Right atrium auricular region (tissue), 2 donors: ENCODE results near the gene DNASE1L1. TPM values are rescaled to one million over a fixed set of nuclear protein-coding genes. Genes with fewer than 3 reads are reported as not detected.
A peak's percentile ranks its signal among the peaks of the same experiment; 100 is the strongest.

Source experiments
- DNase-seq: peaks from one replicate; pipeline ENCODE4 v3.0.0-alpha.2; 2019; ENCODE audit warnings: low spot score
- H3K27ac ChIP-seq, 2 donors: fragments of 200-600 bp; sonication (generic); 1 replicate in 1 of 2; 2 replicates in 1 of 2; pipeline ENCODE4 v1.5.1; 2016 to 2019
- H3K27me3 ChIP-seq, 2 donors: fragments of 200-600 bp; sonication (generic); one replicate each; pipeline versions ENCODE4 v1.5.1 to v1.6.0; 2017 to 2019
- H3K36me3 ChIP-seq: fragments of 200-600 bp; sonication (generic); one replicate; pipeline ENCODE4 v1.5.1; 2016
- H3K4me1 ChIP-seq, 2 donors: fragments of 200-600 bp; sonication (generic); one replicate each; pipeline versions ENCODE4 v1.5.1 to v1.6.0; 2017 to 2019
- H3K4me3 ChIP-seq, 2 donors: fragments of 200-600 bp; sonication (generic); 1 replicate in 1 of 2; 2 replicates in 1 of 2; pipeline ENCODE4 v1.5.1; 2017 to 2019; ENCODE audit warnings: mild to moderate bottlenecking in 1 of 2, moderate library complexity in 1 of 2
- H3K9me3 ChIP-seq, 2 donors: fragments of 200-600 bp; sonication (generic); one replicate each; pipeline ENCODE4 v1.5.1; 2019
- total RNA-seq, 2 donors: library from RNA; depleted of rRNA; stranded (reverse); fragments of >200 nt; gene quantifications; one replicate each; pipeline ENCODE4 v1.1.0, GENCODE V29; 2016
- TF ChIP-seq, protein P1 (sequence below), 2 donors: fragments of 200-600 bp; sonication (generic); IDR thresholded peaks; one replicate each; pipeline ENCODE4 v1.5.1; 2019; ENCODE audit warnings: antibody characterized with exemption in 2 of 2

DNASE1L1 gene
- total RNA-seq, 2 donors from 2014 or later: 74.4 to 84.0 TPM

DNA sequence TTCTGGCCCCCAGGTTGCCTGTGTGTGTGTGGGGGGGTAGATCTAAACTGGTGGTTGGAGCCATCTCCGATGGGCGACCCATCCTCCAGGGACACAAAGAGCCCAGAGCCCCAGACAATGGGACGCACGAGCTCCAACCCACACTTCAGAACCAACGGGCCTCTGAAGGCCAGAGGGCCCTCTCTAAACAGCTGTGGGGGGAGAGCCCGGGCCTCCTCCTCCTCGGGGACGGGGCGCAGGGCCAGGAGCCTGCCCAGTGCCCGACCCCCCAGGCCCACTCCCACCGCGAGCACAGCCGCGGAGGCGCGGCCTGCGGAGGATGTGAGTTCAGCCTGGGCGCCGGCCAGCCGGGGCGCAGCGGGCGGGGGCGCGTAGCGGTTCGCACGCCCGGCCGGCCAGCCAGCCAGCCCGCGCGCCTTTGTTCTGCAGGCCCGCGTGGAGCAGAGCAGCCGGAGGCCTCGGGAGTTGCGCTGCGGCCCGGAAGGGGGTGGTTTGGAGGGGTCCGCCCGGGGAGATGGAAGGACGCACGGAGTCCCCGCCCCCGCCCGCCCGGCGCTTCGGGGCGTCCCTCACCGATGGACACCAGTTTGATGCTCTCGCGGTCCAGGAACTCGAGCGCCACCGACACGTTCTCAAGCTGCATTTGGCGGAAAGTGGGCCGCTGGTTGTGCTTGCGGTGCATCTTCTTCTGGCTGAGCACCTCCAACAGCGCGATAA lies 38.6 kb downstream of the DNASE1L1 start:
- Histone ChIP-seq H3K27me3 (no peaks in the 10 kb centered on the region), H3K36me3 (peaks cover 47% of the 10 kb centered on the region), H3K4me1 (peaks cover 0 to 52% of the 10 kb centered on the region in 2 donors), H3K4me3 (peak overlapping the region; percentile 74 to 78), H3K9me3 (no peaks in the 10 kb centered on the region), H3K27ac (peak overlapping the region; percentile 84 to 96)
- DNase-seq: no peak
- TF ChIP-seq, protein P1, sequence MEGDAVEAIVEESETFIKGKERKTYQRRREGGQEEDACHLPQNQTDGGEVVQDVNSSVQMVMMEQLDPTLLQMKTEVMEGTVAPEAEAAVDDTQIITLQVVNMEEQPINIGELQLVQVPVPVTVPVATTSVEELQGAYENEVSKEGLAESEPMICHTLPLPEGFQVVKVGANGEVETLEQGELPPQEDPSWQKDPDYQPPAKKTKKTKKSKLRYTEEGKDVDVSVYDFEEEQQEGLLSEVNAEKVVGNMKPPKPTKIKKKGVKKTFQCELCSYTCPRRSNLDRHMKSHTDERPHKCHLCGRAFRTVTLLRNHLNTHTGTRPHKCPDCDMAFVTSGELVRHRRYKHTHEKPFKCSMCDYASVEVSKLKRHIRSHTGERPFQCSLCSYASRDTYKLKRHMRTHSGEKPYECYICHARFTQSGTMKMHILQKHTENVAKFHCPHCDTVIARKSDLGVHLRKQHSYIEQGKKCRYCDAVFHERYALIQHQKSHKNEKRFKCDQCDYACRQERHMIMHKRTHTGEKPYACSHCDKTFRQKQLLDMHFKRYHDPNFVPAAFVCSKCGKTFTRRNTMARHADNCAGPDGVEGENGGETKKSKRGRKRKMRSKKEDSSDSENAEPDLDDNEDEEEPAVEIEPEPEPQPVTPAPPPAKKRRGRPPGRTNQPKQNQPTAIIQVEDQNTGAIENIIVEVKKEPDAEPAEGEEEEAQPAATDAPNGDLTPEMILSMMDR (IDR thresholded peaks at IDR 0.05): no peak

DNA sequence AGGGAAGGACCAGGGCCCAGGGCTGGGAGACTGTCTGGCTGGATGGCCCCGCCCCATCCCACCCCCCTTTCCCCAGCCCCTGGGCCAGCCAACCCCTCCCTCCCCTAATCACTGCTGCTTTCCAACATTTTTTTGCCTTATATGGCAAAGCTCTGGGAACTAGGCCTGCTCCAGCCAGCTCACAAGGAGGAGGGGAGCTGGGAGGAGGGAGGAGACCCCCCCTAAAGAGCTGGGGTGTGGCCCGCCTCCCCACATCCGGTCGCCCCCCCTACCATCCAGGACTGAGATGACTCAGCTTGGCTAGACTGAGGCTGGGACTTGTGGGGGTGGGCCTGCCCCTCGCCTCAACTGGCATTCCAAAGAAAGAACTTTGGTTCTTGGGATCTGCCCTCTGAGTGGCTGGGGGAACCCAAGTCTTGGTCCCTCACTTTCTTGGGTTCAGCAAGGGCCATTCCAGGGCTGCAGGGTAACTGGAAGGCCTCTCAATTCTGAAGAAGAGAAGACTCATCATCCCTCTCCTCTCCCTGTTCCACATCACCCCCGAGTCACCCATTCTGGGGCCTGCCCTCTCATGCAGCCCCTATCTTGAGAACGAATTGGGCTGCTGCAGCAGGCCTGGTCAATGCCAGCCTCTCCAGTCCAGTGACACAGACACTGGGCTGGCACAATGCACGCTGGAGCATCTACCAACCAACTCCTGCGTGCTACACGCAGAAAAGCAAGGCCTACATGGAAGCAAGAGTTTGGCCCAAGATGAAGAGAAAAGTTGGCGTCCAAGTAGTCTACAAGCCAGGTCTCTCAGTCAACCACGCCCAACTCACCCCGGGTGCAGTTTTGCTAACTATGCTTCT lies 39.4 kb downstream of the DNASE1L1 start:
- peaks cover 55% of the 10 kb centered on the region for H3K36me3 ChIP-seq
- no peaks in the 10 kb centered on the region for H3K27me3 ChIP-seq
- peak overlapping the region; percentile 84 to 96 for H3K27ac ChIP-seq
- TF ChIP-seq, protein P1 (IDR thresholded peaks at IDR 0.05): no peak
- peaks cover 0 to 52% of the 10 kb centered on the region in 2 donors for H3K4me1 ChIP-seq
- peak; percentile 87 for DNase-seq
- peak overlapping the region; percentile 74 to 78 for H3K4me3 ChIP-seq
- H3K9me3 ChIP-seq: no peaks in the 10 kb centered on the region

DNA sequence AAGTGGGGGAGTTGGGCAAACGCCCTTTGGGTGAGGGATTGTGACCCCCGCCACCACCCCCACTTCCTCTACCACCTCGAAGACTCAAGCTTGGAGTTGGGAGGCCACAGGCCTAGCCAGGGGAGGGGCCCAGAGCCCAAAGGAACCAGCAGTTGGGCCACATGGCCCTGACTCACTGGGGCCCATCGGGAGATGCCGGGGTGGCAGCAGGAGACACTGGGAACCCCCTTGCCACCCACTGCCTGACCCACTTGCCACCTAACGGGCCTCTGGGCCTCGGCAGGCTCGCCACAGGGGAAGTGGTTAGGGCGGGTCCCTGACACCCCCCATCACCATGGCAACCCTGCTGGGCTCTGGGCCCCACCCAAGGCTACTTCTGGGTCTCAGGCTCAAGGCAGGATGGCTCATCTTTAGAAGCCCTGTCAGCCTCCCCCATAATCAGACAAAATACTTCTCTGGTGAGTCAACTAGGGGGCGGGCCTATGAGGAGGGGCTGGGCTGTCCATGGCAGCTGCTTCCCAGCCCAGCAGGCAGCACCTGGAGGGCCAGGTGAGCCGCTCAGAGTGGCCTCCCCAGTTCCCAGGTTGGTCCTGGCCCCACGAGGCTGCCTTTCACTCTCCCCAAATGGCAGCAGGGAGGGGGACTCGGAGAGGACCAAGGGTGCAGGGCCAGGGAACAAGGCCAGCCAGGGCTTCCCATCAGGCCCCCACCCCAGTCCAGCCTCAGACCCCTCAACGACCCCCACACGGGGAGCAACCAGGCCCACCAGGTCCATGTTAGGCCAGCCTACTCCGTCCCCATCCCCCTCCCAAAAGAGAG lies 40.2 kb downstream of the DNASE1L1 start:
- H3K4me1 ChIP-seq: peaks cover 0 to 48% of the 10 kb centered on the region in 2 donors

DNA sequence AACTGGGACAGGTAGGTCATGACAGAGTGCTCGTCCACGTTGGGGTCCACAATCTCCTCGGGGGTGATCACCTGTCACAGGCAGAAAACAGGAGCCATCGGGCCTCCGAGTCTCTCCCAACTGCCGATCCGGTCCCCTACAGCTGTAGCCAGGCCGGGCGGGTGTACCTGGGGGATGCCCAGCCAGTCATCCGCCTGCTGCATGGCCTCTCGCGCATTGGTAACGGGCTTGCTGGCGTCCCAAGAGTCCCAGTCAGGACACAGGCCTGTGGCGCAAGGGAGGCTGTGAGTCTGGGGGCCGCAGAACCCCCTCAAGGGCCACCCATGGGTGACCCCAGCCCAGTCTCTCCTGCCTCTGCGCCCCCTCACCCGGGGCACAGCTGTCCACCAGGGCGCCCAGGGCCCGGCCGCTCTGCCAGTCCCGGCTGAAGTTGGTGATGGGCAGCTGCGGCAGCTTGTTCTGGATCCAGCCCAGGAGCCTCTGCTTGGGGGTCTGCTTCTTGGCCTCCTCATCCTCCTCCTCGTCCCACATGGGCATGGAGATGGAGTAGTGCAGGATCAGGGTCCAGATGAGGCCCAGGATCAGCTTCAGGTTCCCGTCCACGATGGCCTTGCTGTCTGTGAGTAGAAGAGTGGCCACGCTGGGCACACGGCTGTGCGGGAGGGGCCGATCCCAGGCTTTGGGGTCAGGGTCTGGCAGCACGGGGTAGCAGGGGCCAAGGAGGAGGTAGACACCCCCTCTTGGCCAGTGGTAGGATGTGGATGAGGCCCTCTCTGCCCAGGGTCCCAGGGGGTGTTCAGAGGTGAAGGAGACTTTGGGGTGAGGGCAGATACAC lies 41.4 kb downstream of the DNASE1L1 start:
- Histone ChIP-seq H3K36me3 (peaks cover 73% of the 10 kb centered on the region), H3K27me3 (no peaks in the 10 kb centered on the region), H3K9me3 (no peaks in the 10 kb centered on the region), H3K4me1 (peaks cover 0 to 36% of the 10 kb centered on the region in 2 donors), H3K4me3 (peak overlapping the region; percentile 50 to 74), H3K27ac (peak overlapping the region; percentile 84 to 96)
- no peak for DNase-seq
- TF ChIP-seq, protein P1 (IDR thresholded peaks at IDR 0.05): no peak

More for the DNA sequence above, 40.2 kb downstream of the DNASE1L1 start:
- TF ChIP-seq, protein P1 (IDR thresholded peaks at IDR 0.05): no peak
- peak overlapping the region; percentile 50 to 74 for H3K4me3 ChIP-seq
- no peaks in the 10 kb centered on the region for H3K27me3 ChIP-seq
- H3K36me3 ChIP-seq: peaks cover 63% of the 10 kb centered on the region
- peak overlapping the region; percentile 84 to 96 for H3K27ac ChIP-seq
- DNase-seq: peak; percentile 93
- H3K9me3 ChIP-seq: no peaks in the 10 kb centered on the region

DNA sequence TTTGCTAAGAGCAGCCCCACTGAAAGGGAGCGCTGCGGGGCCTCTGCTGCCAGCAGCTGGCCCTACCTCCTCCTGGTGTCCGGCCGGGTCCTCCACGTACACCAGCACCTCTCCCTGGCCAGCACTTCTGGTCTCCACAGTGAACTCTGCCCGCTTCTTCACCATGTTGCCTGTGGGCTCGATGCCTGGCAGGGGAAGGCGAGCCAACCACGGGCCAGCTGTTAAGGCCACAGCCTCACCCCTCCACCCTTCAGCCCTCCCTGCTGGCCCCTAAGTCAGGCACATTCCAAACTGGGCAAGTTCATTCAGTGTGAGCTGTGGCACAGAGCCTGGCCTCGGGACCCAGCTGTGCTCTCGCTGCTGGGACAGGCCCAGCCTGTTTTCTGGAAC lies 42.4 kb downstream of the DNASE1L1 start:
- Histone ChIP-seq H3K9me3 (no peaks in the 10 kb centered on the region), H3K27me3 (no peaks in the 10 kb centered on the region), H3K4me3 (no peak overlapping the region), H3K4me1 (peaks cover 0 to 27% of the 10 kb centered on the region in 2 donors), H3K36me3 (peaks cover 83% of the 10 kb centered on the region), H3K27ac (peak overlapping the region; percentile 84 to 96)
- no peak for DNase-seq
- TF ChIP-seq, protein P1 (IDR thresholded peaks at IDR 0.05): no peak
